ENCODE measurements around the gene GRXCR2. TPM values are rescaled to one million over a fixed set of nuclear protein-coding genes. Genes with fewer than 3 reads are reported as not detected.

The GRXCR2 gene
- total and polyA plus RNA-seq, 2 of the 13 experiments (the other 11 are each of a cell fraction or from before 2014, with no cell fraction given), result not detected

DNA sequence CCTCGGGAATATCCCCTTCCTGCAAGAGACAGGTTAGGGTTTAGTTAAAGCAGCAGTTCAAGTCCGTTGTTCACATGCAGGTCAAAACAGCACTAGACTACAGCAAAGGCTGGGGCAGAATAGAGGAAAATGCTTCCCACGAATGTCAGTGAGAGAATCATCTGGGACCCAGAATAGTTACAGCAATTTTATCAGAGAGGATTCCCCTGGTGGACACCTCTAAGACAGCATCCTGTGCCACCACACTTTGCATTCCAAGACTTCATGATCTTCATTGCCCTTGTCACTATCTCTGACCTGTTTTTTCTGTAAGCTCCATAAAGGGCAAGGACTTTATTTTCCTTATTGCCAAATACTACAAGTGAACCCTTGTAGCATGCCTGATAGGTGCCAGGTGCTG is 12.9 kb downstream of the GRXCR2 start:
- no peak overlapping the region for H3K9ac ChIP-seq (ENCODE audit: insufficient read depth, low read depth, low read length)
- H3K79me2 ChIP-seq (ENCODE audit: insufficient read depth, low read length), result no peaks in the 10 kb centered on the region
- peak; percentile 9; the same call in 1 of the 2 replicates for TF ChIP-seq SMC3 (IDR thresholded peaks at IDR 0.05; ENCODE audit: low read length)
- TF ChIP-seq SP4 (CRISPR knock-in tag; IDR thresholded peaks at IDR 0.05), result no peak
- TF ChIP-seq IKZF4 (CRISPR knock-in tag; IDR thresholded peaks at IDR 0.05; ENCODE audit: borderline replicate concordance, low read depth, not compliant biosample characterization), result no peak
- TF ChIP-seq ZFAT (CRISPR knock-in tag; conservative IDR thresholded peaks at IDR 0.05), result no peak
- no peak for TF ChIP-seq ZNF574 (CRISPR knock-in tag; IDR thresholded peaks at IDR 0.05)
- TF ChIP-seq BRCA1 (CRISPR knock-in tag; IDR thresholded peaks at IDR 0.05), result no peak
- 0 out of 2 replicates have a peak, but pooled peaks have one; percentile 9 for TF ChIP-seq CTCF (CRISPR knock-in tag; IDR thresholded peaks at IDR 0.05)
- no peak for TF ChIP-seq NCOA2 (CRISPR knock-in tag; IDR thresholded peaks at IDR 0.05)
- no peak for TF ChIP-seq ZNF557 (CRISPR knock-in tag; IDR thresholded peaks at IDR 0.05)
- no peak for TF ChIP-seq ZBTB38 (CRISPR knock-in tag; IDR thresholded peaks at IDR 0.05)
- no peak for TF ChIP-seq ZBTB49 (CRISPR knock-in tag; IDR thresholded peaks at IDR 0.05; ENCODE audit: borderline replicate concordance)
- no peak for TF ChIP-seq ZNF329 (CRISPR knock-in tag; IDR thresholded peaks at IDR 0.05; ENCODE audit: low read depth)
- CTCF ChIA-PET (ENCODE audit: low intra/inter-chr PET ratio, low total read pairs), result no interaction called here
- DNase-seq (ENCODE audit: low spot score) (no peak), FAIRE-seq (peak; percentile 15), ATAC-seq (peak; percentile 53)
- no peaks in the 10 kb centered on the region for H3K9me3 ChIP-seq (ENCODE audit: low read length)
- no peaks in the 10 kb centered on the region for H4K20me1 ChIP-seq (ENCODE audit: insufficient read depth, low read length)
- no peaks in the 10 kb centered on the region for H3K27me3 ChIP-seq (ENCODE audit: control insufficient read depth in 1 of 2, insufficient read depth in 2 of 2, low read length in 2 of 2)
- peak overlapping the region in 2 of 3 experiments; percentile 22 to 63; a peak in 2 of 6 replicates for H3K4me3 ChIP-seq (replicated peaks in 1 of 3; ENCODE audit: insufficient read depth in 1 of 3, low read depth in 2 of 3, low read length in 3 of 3)
- H3K4me1 ChIP-seq (ENCODE audit: insufficient read depth, low read length), result peaks cover 57% of the 10 kb centered on the region
- H3K27ac ChIP-seq (ENCODE audit: extremely low read length, insufficient read depth, low read length), result no peak overlapping the region
- intact Hi-C loops (cut with micrococcal nuclease; ENCODE audit: unreplicated experiment), result loop anchor here (1.0 to 10.0 kb wide), 2 partner anchors 25 to 115 kb away; partner anchors contain the start of gene PRELID2
- no peaks in the 10 kb centered on the region for H3K36me3 ChIP-seq (replicated peaks in 1 of 2; ENCODE audit: control insufficient read depth in 1 of 2, insufficient read depth in 2 of 2, low read length in 2 of 2)
- peak overlapping the region; percentile 83 for H2AFZ ChIP-seq (ENCODE audit: low read length)
- in situ Hi-C loops (cut with HindIII; ENCODE audit: extremely low pct_ligation_motif_present, low pct_unique_long_range_greater_than_20kb), result no loop called here
- H3K4me2 ChIP-seq (ENCODE audit: low read depth, low read length), result peak overlapping the region; percentile 89
- no TSS peak for BruUV-seq (replicated peaks)
- POLR2A ChIA-PET, result interaction anchor here (1.0 kb wide), 1 partner anchor 24 kb away, joined by 3 read pairs; the partner anchor contains the start of gene PRELID2
- 6% methylated on average over 2 of the region's 3 CpGs for WGBS (ENCODE audit: low lambda C conversion rate)
